ENCODE results near the gene PARP8.
A peak's percentile ranks its signal among the peaks of the same experiment; 100 is the strongest.

PARP8 gene

GRCh38 chr5:50727149-50727496 lies 60.7 kb downstream of the PARP8 start:
- H3K4me1 Mint-ChIP-seq (ENCODE audit: low read depth): peaks cover 72% of the 10 kb centered on the region
- H3K27me3 Mint-ChIP-seq: no peaks in the 10 kb centered on the region
- H3K27ac Mint-ChIP-seq: peak overlapping the region; percentile 94
- H3K36me3 Mint-ChIP-seq: peaks cover 2% of the 10 kb centered on the region
- H3K9me3 Mint-ChIP-seq (ENCODE audit: low read depth): no peaks in the 10 kb centered on the region
- peak overlapping the region; percentile 65 for H3K4me3 Mint-ChIP-seq

DNA sequence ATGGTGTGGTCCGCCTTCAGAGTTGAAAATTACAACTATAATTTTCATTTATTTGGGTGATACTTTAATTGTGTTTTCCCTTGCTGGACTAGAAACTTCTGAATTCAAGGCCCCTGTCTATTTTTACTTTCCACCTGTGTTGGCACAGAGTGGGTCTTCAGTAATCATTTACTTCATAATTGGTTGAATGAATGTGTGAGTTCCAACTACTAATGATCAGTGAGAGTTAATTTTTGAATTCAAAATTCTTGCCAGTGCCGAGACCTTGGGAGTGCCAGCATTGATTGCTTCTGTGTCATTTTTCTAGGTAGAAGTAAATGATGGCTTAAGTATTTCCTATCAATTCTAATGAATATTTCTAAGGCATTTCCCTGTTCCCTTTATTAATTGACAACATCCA lies 61.4 kb downstream of the PARP8 start:
- H3K36me3 Mint-ChIP-seq: peaks cover 2% of the 10 kb centered on the region
- H3K4me1 Mint-ChIP-seq (ENCODE audit: low read depth): peaks cover 65% of the 10 kb centered on the region
- H3K9me3 Mint-ChIP-seq (ENCODE audit: low read depth): no peaks in the 10 kb centered on the region
- H3K27ac Mint-ChIP-seq: peak overlapping the region; percentile 25
- H3K27me3 Mint-ChIP-seq: no peaks in the 10 kb centered on the region
- no peak overlapping the region for H3K4me3 Mint-ChIP-seq

GRCh38 chr5:50730336-50730735 lies 63.9 kb downstream of the PARP8 start:
- Mint-ChIP-seq H3K4me3 (no peak overlapping the region), H3K27ac (no peak overlapping the region), H3K36me3 (peaks cover 4% of the 10 kb centered on the region), H3K4me1 (ENCODE audit: low read depth) (peaks cover 66% of the 10 kb centered on the region), H3K27me3 (no peaks in the 10 kb centered on the region), H3K9me3 (ENCODE audit: low read depth) (no peaks in the 10 kb centered on the region)

DNA sequence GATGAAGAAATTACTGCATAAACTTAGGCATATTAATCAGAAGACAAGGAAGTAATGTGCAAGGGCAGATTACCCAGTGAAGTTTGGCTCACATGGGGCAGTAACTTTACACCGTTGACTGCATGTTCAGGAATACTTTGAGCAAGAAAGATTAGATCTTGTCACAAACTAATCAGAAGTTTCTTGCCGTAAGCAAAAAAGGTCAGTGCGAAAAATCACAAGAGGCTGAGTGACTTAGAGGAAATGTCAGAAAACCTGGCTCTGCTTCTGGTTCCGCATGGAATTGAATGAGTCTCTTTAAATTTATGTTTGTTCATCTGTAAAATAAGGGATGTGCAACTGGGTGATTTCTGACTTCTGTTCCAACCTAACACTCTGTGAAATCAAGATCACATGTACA lies 64.4 kb downstream of the PARP8 start:
- no peaks in the 10 kb centered on the region for H3K9me3 Mint-ChIP-seq (ENCODE audit: low read depth)
- peaks cover 4% of the 10 kb centered on the region for H3K36me3 Mint-ChIP-seq
- no peaks in the 10 kb centered on the region for H3K27me3 Mint-ChIP-seq
- H3K27ac Mint-ChIP-seq: peak overlapping the region; percentile 5
- no peak overlapping the region for H3K4me3 Mint-ChIP-seq
- H3K4me1 Mint-ChIP-seq (ENCODE audit: low read depth): peaks cover 66% of the 10 kb centered on the region

GRCh38 chr5:50733741-50734140 lies 67.3 kb downstream of the PARP8 start:
- H3K27ac Mint-ChIP-seq: no peak overlapping the region
- H3K4me3 Mint-ChIP-seq: no peak overlapping the region
- H3K36me3 Mint-ChIP-seq: peaks cover 4% of the 10 kb centered on the region
- H3K27me3 Mint-ChIP-seq: no peaks in the 10 kb centered on the region
- H3K4me1 Mint-ChIP-seq (ENCODE audit: low read depth): peaks cover 61% of the 10 kb centered on the region
- no peaks in the 10 kb centered on the region for H3K9me3 Mint-ChIP-seq (ENCODE audit: low read depth)

- H3K4me3 Mint-ChIP-seq: no peak overlapping the region
- H3K9me3 Mint-ChIP-seq (ENCODE audit: low read depth): peaks cover 4% of the 10 kb centered on the region
- peaks cover 53% of the 10 kb centered on the region for H3K4me1 Mint-ChIP-seq (ENCODE audit: low read depth)
- H3K36me3 Mint-ChIP-seq: peaks cover 7% of the 10 kb centered on the region
- no peaks in the 10 kb centered on the region for H3K27me3 Mint-ChIP-seq
- peak overlapping the region; percentile 12 for H3K27ac Mint-ChIP-seq
Observed at GRCh38 chr5:50738864-50739263, 72.4 kb downstream of the PARP8 start.

- Mint-ChIP-seq H3K4me1 (ENCODE audit: low read depth) (peaks cover 57% of the 10 kb centered on the region), H3K27ac (no peak overlapping the region), H3K9me3 (ENCODE audit: low read depth) (peaks cover 4% of the 10 kb centered on the region), H3K4me3 (no peak overlapping the region), H3K27me3 (no peaks in the 10 kb centered on the region), H3K36me3 (peaks cover 7% of the 10 kb centered on the region)
Observed at GRCh38 chr5:50740832-50741231, 74.4 kb downstream of the PARP8 start.

DNA sequence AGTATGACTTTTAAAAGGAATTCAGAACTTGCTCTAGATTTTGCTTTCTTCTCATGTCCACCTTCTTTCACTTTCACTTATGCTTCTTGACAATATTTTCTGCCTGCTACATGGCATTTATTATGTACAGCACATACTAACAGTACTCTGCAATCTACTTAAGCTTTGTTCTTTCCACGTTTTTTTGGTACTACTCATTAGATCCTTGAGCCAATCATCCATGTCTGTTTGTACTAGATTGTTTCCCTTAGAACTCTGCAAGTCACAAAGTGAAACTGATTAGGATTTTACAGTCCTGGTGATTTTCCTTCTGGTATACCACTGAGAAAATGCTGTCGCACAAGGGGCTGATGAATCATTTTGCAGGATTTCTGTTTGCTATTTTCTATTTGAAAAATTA lies 78.3 kb downstream of the PARP8 start:
- H3K4me1 Mint-ChIP-seq (ENCODE audit: low read depth): peaks cover 67% of the 10 kb centered on the region
- H3K9me3 Mint-ChIP-seq (ENCODE audit: low read depth): peaks cover 4% of the 10 kb centered on the region
- H3K36me3 Mint-ChIP-seq: peaks cover 7% of the 10 kb centered on the region
- H3K27ac Mint-ChIP-seq: peak overlapping the region; percentile 87
- no peaks in the 10 kb centered on the region for H3K27me3 Mint-ChIP-seq
- H3K4me3 Mint-ChIP-seq: peak overlapping the region; percentile 87

GRCh38 chr5:50745221-50745910 lies 78.9 kb downstream of the PARP8 start:
- Mint-ChIP-seq H3K27me3 (no peaks in the 10 kb centered on the region), H3K27ac (peak overlapping the region; percentile 87), H3K4me1 (ENCODE audit: low read depth) (peaks cover 73% of the 10 kb centered on the region), H3K36me3 (peaks cover 5% of the 10 kb centered on the region), H3K4me3 (peak overlapping the region; percentile 87), H3K9me3 (ENCODE audit: low read depth) (no peaks in the 10 kb centered on the region)

GRCh38 chr5:50749181-50749580 lies 82.7 kb downstream of the PARP8 start:
- peak overlapping the region; percentile 23 for H3K4me3 Mint-ChIP-seq
- peaks cover 5% of the 10 kb centered on the region for H3K36me3 Mint-ChIP-seq
- H3K27me3 Mint-ChIP-seq: no peaks in the 10 kb centered on the region
- peak overlapping the region; percentile 87 for H3K27ac Mint-ChIP-seq
- no peaks in the 10 kb centered on the region for H3K9me3 Mint-ChIP-seq (ENCODE audit: low read depth)
- H3K4me1 Mint-ChIP-seq (ENCODE audit: low read depth): peaks cover 66% of the 10 kb centered on the region

DNA sequence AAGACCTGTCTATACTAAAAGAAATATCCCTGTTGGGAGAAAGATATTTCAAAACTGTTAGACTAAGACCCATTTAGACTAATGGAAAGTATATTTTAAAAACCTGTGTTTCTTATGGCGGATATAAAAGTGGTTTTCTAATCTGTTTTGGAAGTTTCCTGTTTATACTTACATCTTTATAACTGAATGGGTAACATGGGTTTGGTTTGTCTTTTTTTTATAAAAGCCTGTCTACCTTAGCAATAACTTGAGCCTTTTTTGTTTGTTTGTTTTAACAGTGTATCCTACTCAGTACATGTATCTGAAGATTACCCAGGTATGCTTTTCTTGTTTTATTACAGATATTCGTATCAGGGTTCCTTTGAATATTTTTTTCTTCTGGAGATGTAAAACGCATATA lies 83.4 kb downstream of the PARP8 start:
- H3K27ac Mint-ChIP-seq: peak overlapping the region; percentile 92

DNA sequence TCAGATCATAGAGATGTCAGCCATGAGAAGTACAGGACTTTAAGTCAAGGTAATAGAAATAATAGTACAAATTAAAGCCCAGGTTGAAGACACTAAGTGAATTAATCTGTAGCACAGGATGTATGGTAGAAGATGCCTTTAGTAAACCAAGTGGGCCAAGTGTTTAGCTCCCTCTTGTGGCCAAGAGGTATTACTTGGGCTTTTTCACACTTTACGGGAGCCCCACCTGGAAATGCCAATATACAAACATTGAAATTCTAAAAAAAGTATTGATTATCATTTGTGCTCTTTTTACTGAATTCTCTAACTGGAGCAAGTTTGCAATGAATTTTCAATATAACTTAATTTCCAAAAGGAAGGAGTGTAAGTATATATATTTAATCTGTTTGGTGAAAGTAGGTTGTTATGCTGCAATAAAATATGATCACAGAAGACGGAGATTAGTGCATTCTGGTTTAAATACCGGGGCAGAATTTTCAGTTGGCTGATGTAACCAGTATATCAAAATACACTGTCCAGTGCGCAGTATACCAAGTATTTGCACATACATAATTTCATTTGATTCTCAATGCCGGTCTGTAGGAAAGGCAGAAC lies 84.7 kb downstream of the PARP8 start:
- peak overlapping the region; percentile 89 for H3K27ac Mint-ChIP-seq
- H3K36me3 Mint-ChIP-seq: peaks cover 13% of the 10 kb centered on the region
- no peaks in the 10 kb centered on the region for H3K27me3 Mint-ChIP-seq
- peak overlapping the region; percentile 67 for H3K4me3 Mint-ChIP-seq
- H3K9me3 Mint-ChIP-seq (ENCODE audit: low read depth): no peaks in the 10 kb centered on the region
- H3K4me1 Mint-ChIP-seq (ENCODE audit: low read depth): peaks cover 54% of the 10 kb centered on the region

More for the DNA sequence above, 83.4 kb downstream of the PARP8 start:
- peaks cover 6% of the 10 kb centered on the region for H3K36me3 Mint-ChIP-seq
- peaks cover 59% of the 10 kb centered on the region for H3K4me1 Mint-ChIP-seq (ENCODE audit: low read depth)
- H3K4me3 Mint-ChIP-seq: peak overlapping the region; percentile 63
- H3K27me3 Mint-ChIP-seq: no peaks in the 10 kb centered on the region
- H3K9me3 Mint-ChIP-seq (ENCODE audit: low read depth): no peaks in the 10 kb centered on the region

- Mint-ChIP-seq H3K4me3 (no peak overlapping the region), H3K9me3 (ENCODE audit: low read depth) (no peaks in the 10 kb centered on the region), H3K27me3 (no peaks in the 10 kb centered on the region), H3K4me1 (ENCODE audit: low read depth) (peaks cover 51% of the 10 kb centered on the region), H3K27ac (no peak overlapping the region), H3K36me3 (peaks cover 15% of the 10 kb centered on the region)
Observed at GRCh38 chr5:50752800-50753199, 86.4 kb downstream of the PARP8 start.

- peaks cover 20% of the 10 kb centered on the region for H3K36me3 Mint-ChIP-seq
Observed at GRCh38 chr5:50759526-50760270, 93.3 kb downstream of the PARP8 start.

GRCh38 chr5:50763351-50763750 lies 96.9 kb downstream of the PARP8 start:
- peaks cover 30% of the 10 kb centered on the region for H3K4me1 Mint-ChIP-seq (ENCODE audit: low read depth)
- no peak overlapping the region for H3K4me3 Mint-ChIP-seq
- peaks cover 14% of the 10 kb centered on the region for H3K36me3 Mint-ChIP-seq
- H3K9me3 Mint-ChIP-seq (ENCODE audit: low read depth): no peaks in the 10 kb centered on the region
- H3K27ac Mint-ChIP-seq: no peak overlapping the region
- H3K27me3 Mint-ChIP-seq: no peaks in the 10 kb centered on the region

More at GRCh38 chr5:50759526-50760270, 93.3 kb downstream of the PARP8 start:
- H3K4me3 Mint-ChIP-seq: no peak overlapping the region
- no peaks in the 10 kb centered on the region for H3K27me3 Mint-ChIP-seq
- H3K9me3 Mint-ChIP-seq (ENCODE audit: low read depth): no peaks in the 10 kb centered on the region
- peaks cover 24% of the 10 kb centered on the region for H3K4me1 Mint-ChIP-seq (ENCODE audit: low read depth)
- no peak overlapping the region for H3K27ac Mint-ChIP-seq
